IMR-90 (cell line): ENCODE results near the gene FLT3LG.

Source experiments
- BHLHE40 ChIP-seq: fragments of 150-350 bp; IDR thresholded peaks from 2 replicates; pipeline ENCODE4 v1.6.1; 2016; ENCODE audit warnings: mild to moderate bottlenecking, low read depth, low read length
- CEBPB ChIP-seq: IDR thresholded peaks from 2 replicates; pipeline ENCODE4 v1.6.1; 2012; ENCODE audit warnings: low read depth, low read length, improper control_type of control experiment
- MAFK ChIP-seq: IDR thresholded peaks from 2 replicates; pipeline ENCODE4 v1.6.1; 2012; ENCODE audit warnings: low read depth, low read length, improper control_type of control experiment
- POLR2A ChIP-seq: IDR thresholded peaks from 2 replicates; pipeline ENCODE4 v1.6.1; 2012; ENCODE audit warnings: mild to moderate bottlenecking, low read depth, low read length
- RAD21 ChIP-seq: IDR thresholded peaks from 2 replicates; pipeline ENCODE4 v1.6.1; 2012; ENCODE audit warnings: low read length, improper control_type of control experiment
- RCOR1 ChIP-seq: IDR thresholded peaks from 2 replicates; pipeline ENCODE4 v1.6.1; 2012; ENCODE audit warnings: mild to moderate bottlenecking, low read length, improper control_type of control experiment; ENCODE audit not compliant: insufficient replicate concordance
- RFX5 ChIP-seq: IDR thresholded peaks from 2 replicates; pipeline ENCODE4 v1.8.0; 2012; ENCODE audit warnings: low read depth, mild to moderate bottlenecking, low read length, moderate library complexity
- SMC3 ChIP-seq: fragments of 150-350 bp; IDR thresholded peaks from 2 replicates; pipeline ENCODE4 v1.6.1; 2016; ENCODE audit warnings: low read depth, mild to moderate bottlenecking, antibody characterized with exemption, low read length, moderate library complexity
- USF2 ChIP-seq: fragments of 150-350 bp; IDR thresholded peaks from 2 replicates; pipeline ENCODE4 v1.6.1; 2017; ENCODE audit warnings: mild to moderate bottlenecking, antibody characterized with exemption, low read length, low read depth
- TF ChIP-seq, protein P1 (sequence below): conservative IDR thresholded peaks from 2 replicates; pipeline ENCODE4 v1.5.1; 2012; ENCODE audit warnings: mild to moderate bottlenecking, low read depth, low read length, improper control_type of control experiment

DNA sequence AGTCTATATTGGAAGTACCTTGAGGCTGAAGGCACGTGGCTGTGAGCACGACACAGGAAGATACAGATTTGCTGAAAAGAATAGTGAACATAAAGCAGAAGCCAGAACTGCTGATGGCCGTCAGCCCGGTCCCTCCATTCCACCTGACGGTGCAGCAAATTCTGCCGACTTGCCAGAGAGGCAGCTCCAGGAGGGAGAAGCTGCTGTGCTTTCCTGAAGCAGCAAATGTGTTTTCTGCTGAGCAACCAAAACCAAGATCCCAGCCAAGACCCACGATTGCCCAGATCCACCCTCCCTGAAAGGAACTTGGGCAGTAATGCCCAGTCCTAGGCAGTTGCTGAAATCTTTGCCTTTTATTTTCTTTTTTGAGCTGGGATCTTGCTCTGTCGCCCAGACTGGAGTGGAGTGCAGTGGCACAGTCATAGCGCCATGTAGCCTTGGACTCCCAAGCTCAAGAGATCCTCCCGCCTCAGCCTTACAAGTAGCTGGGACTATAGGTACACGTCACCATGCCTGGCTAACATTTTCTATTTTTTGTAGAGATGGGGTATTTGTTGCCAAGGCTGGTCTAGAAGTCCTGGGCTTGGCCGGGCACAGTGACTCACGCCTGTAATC lies 46.8 kb downstream of the FLT3LG start:
- TF ChIP-seq CEBPB = no peak
- TF ChIP-seq, protein P1, sequence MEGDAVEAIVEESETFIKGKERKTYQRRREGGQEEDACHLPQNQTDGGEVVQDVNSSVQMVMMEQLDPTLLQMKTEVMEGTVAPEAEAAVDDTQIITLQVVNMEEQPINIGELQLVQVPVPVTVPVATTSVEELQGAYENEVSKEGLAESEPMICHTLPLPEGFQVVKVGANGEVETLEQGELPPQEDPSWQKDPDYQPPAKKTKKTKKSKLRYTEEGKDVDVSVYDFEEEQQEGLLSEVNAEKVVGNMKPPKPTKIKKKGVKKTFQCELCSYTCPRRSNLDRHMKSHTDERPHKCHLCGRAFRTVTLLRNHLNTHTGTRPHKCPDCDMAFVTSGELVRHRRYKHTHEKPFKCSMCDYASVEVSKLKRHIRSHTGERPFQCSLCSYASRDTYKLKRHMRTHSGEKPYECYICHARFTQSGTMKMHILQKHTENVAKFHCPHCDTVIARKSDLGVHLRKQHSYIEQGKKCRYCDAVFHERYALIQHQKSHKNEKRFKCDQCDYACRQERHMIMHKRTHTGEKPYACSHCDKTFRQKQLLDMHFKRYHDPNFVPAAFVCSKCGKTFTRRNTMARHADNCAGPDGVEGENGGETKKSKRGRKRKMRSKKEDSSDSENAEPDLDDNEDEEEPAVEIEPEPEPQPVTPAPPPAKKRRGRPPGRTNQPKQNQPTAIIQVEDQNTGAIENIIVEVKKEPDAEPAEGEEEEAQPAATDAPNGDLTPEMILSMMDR = no peak
- no peak for TF ChIP-seq USF2
- TF ChIP-seq POLR2A = no peak
- TF ChIP-seq RCOR1 = no peak
- no peak for TF ChIP-seq RFX5
- TF ChIP-seq SMC3 = no peak
- no peak for TF ChIP-seq MAFK
- TF ChIP-seq BHLHE40 = no peak
- TF ChIP-seq RAD21 = no peak
